Activated effector memory CD4-positive, alpha-beta T cell treated with anti-CD3 and anti-CD28 coated beads, Interleukin-2, amount 50 U/mL, for 16 hours (primary cell): ENCODE results near the gene MIA2.
"Not testable (repeated sequence)": the region's sequence is repeated elsewhere in the genome, so short reads cannot be mapped to it uniquely, and the experiment has no call there.

Source experiments
- DNase-seq: peaks from one replicate; pipeline ENCODE4 v3.0.0-alpha.2; 2020

MIA2 gene

GRCh38 chr14:39351708-39352107 lies 118.0 kb downstream of the MIA2 start:
- no peak for DNase-seq

- not testable (repeated sequence) for DNase-seq
Observed at GRCh38 chr14:39359069-39359468, 125.4 kb downstream of the MIA2 start.

GRCh38 chr14:39360316-39360715 lies 126.6 kb downstream of the MIA2 start:
- no peak for DNase-seq

- not testable (repeated sequence) for DNase-seq
Observed at GRCh38 chr14:39361556-39361955, 127.8 kb downstream of the MIA2 start.

GRCh38 chr14:39364509-39364908 lies 130.8 kb downstream of the MIA2 start:
- DNase-seq, result no peak

GRCh38 chr14:39365354-39365753 lies 131.6 kb downstream of the MIA2 start:
- no peak for DNase-seq

GRCh38 chr14:39366460-39367386 lies 133.0 kb downstream of the MIA2 start:
- DNase-seq, result no peak

- no peak for DNase-seq
Observed at GRCh38 chr14:39367387-39367751, 133.7 kb downstream of the MIA2 start.

- DNase-seq, result no peak
Observed at GRCh38 chr14:39368261-39368959, 134.7 kb downstream of the MIA2 start.

- no peak for DNase-seq
Observed at GRCh38 chr14:39369029-39369428, 135.3 kb downstream of the MIA2 start.

- no peak for DNase-seq
Observed at GRCh38 chr14:39370415-39370814, 136.7 kb downstream of the MIA2 start.

- no peak for DNase-seq
Observed at GRCh38 chr14:39372656-39373055, 138.9 kb downstream of the MIA2 start.

GRCh38 chr14:39374851-39375250 lies 141.1 kb downstream of the MIA2 start:
- DNase-seq, result no peak

- DNase-seq, result no peak
Observed at GRCh38 chr14:39376667-39377403, 143.1 kb downstream of the MIA2 start.

GRCh38 chr14:39381366-39381765 lies 147.7 kb downstream of the MIA2 start:
- DNase-seq, result no peak

GRCh38 chr14:39382463-39382862 lies 148.7 kb downstream of the MIA2 start:
- DNase-seq, result no peak

GRCh38 chr14:39383026-39383660 lies 149.4 kb downstream of the MIA2 start:
- no peak for DNase-seq

- DNase-seq, result no peak
Observed at GRCh38 chr14:39383741-39384140, 150.0 kb downstream of the MIA2 start.

- no peak for DNase-seq
Observed at GRCh38 chr14:39384177-39384576, 150.5 kb downstream of the MIA2 start.

GRCh38 chr14:39393289-39393688 lies 159.6 kb downstream of the MIA2 start:
- DNase-seq, result no peak

- DNase-seq, result no peak
Observed at GRCh38 chr14:39395555-39396254, 162.0 kb downstream of the MIA2 start.

GRCh38 chr14:39396448-39396847 lies 162.7 kb downstream of the MIA2 start:
- DNase-seq, result no peak
